GM10266 (cell line): ENCODE measurements around the gene ZKSCAN5.

Experiments used
- DNase-seq: peaks from one replicate; pipeline ENCODE4 v3.0.0; 2012; ENCODE audit errors: extremely low spot score
- TF ChIP-seq, protein P1 (sequence below): IDR thresholded peaks from 2 replicates; pipeline ENCODE4 v1.5.1; 2012; ENCODE audit warnings: mild to moderate bottlenecking, low read depth; ENCODE audit not compliant: control insufficient read depth, insufficient read depth; ENCODE audit errors: missing control alignments

The ZKSCAN5 gene

DNA sequence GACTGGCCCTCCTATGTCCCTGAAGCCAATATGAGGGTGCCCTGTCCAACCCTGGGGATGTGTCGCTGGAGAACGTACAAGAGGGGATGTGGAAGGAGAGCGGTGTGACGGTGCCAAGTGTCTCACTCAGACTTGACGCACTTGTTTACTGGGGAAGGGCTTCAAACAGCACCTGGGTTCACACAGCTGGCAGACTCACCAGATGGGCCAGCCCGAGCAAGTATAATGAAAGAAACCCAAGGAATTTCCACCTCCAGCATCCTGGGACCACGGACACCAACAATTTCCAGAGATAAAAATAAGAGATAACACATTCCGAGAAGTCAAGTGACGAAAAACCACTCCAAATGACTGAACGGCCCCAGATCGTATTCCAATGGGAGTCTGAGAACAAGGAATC, 43.8 kb upstream of the ZKSCAN5 start:
- TF ChIP-seq, protein P1, sequence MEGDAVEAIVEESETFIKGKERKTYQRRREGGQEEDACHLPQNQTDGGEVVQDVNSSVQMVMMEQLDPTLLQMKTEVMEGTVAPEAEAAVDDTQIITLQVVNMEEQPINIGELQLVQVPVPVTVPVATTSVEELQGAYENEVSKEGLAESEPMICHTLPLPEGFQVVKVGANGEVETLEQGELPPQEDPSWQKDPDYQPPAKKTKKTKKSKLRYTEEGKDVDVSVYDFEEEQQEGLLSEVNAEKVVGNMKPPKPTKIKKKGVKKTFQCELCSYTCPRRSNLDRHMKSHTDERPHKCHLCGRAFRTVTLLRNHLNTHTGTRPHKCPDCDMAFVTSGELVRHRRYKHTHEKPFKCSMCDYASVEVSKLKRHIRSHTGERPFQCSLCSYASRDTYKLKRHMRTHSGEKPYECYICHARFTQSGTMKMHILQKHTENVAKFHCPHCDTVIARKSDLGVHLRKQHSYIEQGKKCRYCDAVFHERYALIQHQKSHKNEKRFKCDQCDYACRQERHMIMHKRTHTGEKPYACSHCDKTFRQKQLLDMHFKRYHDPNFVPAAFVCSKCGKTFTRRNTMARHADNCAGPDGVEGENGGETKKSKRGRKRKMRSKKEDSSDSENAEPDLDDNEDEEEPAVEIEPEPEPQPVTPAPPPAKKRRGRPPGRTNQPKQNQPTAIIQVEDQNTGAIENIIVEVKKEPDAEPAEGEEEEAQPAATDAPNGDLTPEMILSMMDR: no peak
- no peak for DNase-seq

DNA sequence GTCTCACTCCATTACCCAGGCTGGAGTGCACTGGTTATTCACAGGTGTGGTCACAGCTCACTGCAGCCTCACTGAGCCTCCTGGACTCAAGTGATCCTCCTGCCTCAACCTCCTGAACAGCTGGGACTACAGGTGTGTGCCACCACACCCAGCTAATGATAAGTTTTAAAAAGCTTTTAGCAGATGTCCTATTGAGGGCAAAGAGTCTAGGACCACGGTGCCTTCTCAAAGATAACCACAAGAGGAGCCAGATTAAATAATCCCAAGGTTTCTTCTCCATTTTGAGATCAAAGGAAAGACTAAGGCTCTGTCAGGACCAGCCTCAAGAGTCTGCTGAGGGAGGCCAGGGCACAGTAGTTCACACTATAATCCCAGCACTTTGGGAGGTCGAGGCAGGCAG, 43.2 kb upstream of the ZKSCAN5 start:
- no peak for DNase-seq
- TF ChIP-seq, protein P1: no peak

DNA sequence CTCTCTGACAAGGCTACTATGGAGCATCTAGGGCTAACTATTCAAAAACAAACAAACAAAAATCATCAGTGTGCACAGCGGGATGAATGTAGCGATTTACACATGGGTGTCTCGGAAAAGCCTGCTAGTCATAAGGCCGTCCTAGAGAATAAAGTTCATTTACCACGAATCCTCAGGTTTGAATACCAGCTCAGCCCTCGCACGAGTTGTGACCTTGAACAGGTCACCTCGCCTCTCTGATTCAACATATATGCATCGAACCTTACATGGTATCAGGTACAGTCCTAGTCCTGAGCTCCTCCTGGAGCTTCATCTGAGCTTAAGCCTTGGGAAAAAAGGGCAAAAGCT, 39.1 kb upstream of the ZKSCAN5 start:
- TF ChIP-seq, protein P1: no peak

DNA sequence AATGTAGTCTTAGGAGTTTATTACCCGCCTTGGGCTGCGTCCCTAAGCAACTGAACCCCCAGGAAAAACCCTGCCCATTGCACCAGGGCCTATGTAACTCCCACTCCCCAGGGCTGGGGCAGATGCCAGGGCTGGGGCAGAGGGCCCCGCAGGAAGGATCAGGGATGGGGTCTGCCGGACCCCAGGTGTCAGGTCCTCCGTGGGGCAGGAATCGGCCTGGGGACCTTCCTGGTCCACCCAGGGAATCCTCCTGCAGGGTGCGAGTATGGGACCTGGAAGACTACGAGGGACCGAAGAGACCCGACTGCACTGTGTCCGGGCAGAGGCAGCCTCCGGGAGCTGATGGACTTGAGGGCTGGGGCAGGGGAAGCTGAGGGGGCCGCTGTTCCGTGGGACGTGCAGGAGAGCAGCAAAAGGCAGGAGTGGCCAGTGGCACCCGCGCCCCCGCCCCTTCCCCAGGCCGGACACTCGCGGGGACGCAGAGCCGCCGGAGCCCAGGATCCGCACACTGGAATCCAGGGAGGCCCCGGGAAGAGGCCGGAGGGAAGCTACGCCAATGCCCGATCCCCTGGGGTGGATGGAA, 36.0 kb upstream of the ZKSCAN5 start:
- TF ChIP-seq, protein P1: no peak
- DNase-seq: no peak

More for the DNA sequence above, 39.1 kb upstream of the ZKSCAN5 start:
- no peak for DNase-seq

DNA sequence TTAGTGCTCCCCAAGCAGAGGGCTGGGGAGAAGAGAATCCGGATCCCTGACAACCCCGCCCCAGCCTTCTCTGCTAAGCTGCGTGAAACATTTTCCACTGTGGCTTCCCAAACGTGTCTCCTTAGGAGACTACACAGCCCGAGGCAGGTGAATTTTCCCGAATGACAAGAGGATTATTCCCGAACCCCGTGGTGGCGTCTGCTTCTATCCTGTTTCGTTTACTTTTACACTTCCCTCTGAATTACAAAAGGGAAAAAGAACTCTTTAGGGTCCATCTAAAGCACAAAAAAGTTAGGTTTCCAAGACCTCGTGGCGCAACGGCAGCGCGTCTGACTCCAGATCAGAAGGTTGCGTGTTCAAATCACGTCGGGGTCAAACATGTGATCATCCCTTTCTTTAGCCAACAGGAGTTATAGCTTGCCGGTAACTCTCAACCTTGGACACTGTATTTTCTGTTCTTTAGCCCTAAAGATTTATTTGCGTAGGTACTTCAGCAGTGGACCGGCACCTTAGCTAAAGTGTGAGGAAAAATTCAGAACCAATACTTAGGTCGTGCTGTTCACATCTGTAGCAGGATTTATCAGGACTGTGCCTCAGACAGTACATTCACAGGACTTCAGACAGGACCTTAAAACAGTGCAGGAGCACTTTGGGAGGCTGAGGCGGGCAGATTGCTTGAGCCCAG, 34.9 kb upstream of the ZKSCAN5 start:
- TF ChIP-seq, protein P1: no peak
- no peak for DNase-seq

DNA sequence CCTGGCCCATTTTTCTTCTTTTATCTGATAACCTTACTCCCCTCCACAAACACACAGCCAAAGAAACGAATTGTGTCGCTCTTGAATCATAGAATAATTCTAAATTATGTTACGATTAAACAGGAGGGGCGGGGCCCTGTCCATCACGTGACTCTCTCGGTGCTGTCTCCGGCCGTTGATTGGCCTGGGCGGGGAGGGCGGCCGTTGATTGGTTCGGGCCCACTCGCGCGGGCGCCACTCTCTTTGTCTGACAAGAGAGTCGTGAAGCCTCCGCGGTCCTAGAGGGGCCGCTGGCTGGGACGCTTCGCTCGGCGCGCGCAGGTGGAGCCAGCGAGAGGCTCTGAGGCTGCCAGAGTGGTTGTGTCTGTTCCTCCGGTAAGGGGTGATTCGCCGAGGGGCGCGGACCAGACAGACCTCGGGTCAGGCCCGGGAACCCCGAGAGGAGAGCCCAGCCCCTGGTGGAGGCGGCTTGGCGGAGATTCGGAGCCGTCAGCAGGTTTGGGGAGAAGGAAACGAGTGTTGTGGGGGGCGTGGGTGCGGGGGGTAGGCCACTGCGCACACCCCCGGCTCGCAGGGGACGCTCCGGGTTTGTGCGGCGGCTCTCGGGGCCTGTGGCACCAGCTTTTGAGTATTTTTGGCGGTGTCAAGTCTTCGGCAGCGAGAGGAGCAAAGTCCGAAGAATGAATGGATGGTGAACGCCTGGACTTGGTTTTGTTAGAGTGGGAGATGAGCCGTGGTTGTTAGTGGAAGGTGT, 31.7 kb upstream of the ZKSCAN5 start, which contains the start of gene ZNF789:
Gene ZNF789 (plus strand): TSS at position 330 of the 754 bp plus-strand sequence. CDS start 3,567 bp downstream, outside the sequence.
- DNase-seq: peak; percentile 98
- TF ChIP-seq, protein P1: no peak

DNA sequence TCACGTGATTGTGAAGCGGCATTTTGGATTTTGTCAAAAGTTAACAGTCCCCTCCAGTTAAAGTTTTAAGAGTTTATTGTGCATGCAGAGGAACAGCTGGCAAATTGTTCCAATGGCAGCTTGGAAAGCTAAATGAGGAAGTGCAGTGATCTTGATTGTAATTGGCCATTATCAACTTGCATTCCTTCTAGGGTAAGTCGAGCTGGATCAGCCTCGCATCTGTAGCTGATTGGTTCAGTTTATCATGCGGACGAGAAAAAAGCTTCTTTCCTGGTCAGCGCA, 31.2 kb upstream of the ZKSCAN5 start:
- peak; percentile 72 for DNase-seq
- TF ChIP-seq, protein P1: no peak
